GM10266 (cell line): ENCODE measurements around the gene NPBWR2.

Experiments used
- DNase-seq: peaks from one replicate; pipeline ENCODE4 v3.0.0; 2012; ENCODE audit errors: extremely low spot score
- TF ChIP-seq, protein P1 (sequence below): IDR thresholded peaks from 2 replicates; pipeline ENCODE4 v1.5.1; 2012; ENCODE audit warnings: mild to moderate bottlenecking, low read depth; ENCODE audit not compliant: control insufficient read depth, insufficient read depth; ENCODE audit errors: missing control alignments

The NPBWR2 gene

DNA sequence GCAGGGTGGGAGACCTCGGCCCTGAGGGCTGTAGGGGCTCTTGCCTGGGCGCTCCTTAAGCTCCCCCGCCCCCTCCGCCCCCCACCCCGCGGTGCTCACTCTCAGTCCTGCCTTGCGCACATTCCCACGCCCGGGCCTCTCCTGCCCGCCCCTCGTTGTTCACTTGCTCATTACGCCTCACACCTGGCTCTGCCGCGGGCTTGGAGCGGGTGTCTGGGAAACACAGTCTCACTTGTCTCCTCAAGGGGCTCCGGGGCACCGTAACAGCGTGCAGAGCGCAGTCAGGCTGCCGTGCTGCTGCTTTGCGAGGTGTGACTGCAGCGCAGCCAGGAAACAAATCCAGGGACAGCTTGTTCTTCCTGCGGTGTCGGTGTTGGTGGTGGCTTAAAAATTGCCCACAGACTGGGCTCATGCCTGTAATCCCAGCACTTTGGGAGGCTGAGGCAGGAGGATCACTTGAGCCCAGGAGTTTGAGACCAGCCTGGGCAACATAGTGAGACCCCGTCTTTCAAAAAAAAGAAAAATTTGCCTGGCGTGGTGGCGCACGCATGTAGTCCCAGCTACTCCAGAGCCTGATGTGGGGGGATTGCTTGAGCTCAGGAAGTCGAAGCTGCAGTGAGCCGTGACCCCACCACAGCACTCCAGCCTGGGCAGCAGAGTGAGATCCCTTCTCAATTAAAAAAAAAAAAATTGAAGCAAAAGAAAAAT, 4.6 kb downstream of the NPBWR2 start:
- DNase-seq = no peak
- TF ChIP-seq, protein P1, sequence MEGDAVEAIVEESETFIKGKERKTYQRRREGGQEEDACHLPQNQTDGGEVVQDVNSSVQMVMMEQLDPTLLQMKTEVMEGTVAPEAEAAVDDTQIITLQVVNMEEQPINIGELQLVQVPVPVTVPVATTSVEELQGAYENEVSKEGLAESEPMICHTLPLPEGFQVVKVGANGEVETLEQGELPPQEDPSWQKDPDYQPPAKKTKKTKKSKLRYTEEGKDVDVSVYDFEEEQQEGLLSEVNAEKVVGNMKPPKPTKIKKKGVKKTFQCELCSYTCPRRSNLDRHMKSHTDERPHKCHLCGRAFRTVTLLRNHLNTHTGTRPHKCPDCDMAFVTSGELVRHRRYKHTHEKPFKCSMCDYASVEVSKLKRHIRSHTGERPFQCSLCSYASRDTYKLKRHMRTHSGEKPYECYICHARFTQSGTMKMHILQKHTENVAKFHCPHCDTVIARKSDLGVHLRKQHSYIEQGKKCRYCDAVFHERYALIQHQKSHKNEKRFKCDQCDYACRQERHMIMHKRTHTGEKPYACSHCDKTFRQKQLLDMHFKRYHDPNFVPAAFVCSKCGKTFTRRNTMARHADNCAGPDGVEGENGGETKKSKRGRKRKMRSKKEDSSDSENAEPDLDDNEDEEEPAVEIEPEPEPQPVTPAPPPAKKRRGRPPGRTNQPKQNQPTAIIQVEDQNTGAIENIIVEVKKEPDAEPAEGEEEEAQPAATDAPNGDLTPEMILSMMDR = no peak

DNA sequence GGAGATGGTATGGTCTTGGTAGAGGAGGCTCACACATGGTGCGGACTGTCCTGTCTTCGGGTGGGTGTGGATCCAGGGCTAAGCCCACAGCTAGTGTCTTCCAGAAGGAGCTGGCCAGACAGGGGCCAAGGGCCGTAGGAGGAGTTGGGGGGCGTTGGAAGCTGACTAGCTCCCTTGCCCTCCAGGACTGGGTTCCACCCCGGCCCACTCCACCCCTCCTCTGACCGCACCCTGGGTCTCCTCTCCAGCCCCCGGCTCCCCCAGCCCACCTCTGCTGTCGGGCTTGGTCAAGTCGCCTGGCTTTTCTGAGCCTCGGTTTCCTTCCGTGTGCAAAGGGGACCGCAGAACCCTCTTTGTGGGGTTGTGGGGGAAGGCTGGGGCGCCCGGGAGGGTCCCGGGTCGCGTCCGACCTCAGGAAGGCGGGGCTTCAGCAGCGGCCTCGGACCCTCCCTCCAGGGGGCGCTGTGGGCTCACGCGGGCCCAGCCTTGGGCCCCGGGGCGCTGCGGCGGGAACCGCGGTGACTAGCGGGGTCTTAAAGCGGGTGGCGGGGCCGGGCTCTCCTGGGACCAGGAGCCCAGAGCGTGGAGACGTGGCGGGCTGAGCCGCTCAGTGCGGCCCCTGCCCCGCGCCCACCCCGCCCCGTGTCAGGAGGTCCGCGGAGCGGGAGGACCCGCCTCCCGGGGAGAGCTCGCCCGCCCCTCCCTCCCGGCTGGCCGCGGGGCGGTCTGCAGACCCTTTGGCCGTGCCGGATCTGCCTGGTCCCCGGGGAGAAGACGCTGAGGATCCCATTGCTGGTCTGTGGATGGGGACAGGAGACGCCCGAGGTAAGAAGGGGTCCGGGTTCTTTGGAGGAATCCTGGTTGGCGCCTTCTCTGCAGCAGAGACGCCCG, 5.4 kb downstream of the NPBWR2 start:
- peak; percentile 86 for DNase-seq

DNA sequence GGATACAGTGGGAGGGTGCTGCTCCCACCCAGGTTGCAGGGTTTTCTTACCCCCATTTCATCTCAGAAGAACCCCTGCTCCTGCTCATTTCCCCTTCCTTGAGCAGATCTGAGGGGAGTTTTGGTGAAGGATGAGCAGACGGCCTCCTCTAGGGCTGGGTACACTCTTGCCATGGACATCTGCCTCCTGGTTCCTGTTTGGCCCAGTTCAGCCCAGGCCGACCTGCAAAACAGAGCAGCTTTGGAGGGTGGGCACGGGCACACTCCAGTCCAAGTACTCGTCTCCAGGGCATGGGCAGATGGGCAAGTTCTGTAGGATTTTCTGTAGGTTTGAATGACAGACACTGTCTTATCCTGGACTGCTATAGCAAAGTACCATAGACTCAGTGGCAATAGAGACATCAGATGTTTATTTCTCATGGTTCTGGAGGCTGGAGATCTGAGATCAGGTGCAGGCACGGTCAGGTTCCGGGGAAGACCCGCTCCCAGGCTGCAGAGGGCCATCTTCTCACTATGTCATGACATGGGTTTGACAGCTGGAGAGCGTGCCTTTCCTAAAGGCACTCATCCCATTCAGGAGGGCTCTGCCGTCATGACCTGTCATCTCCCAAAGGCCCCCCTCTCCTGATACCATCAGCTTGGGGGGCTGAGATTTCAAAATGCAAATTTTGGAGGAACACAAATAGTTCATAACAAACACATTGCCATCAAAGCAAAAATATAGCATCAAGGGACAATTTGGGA, 6.2 kb downstream of the NPBWR2 start:
- TF ChIP-seq, protein P1 = no peak
- DNase-seq = no peak

More for the DNA sequence above, 5.4 kb downstream of the NPBWR2 start:
- TF ChIP-seq, protein P1 = peak; percentile 70

DNA sequence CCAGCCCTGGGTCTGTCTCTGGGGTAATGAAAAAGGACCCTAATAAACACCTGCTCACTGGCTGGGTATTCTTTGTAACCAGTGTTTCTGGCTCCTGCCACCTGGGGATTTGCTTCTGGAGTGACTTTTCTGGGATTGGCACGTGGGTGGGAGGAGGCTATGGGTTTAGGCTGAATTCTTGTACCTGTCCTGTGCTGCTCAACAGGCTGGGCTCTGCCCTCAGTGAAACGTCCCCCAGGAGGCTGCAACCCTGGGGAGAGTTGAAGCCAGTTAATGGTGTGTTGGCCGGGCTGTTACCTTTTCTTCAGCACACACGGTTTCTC, 6.8 kb downstream of the NPBWR2 start:
- DNase-seq = no peak
- TF ChIP-seq, protein P1 = no peak

DNA sequence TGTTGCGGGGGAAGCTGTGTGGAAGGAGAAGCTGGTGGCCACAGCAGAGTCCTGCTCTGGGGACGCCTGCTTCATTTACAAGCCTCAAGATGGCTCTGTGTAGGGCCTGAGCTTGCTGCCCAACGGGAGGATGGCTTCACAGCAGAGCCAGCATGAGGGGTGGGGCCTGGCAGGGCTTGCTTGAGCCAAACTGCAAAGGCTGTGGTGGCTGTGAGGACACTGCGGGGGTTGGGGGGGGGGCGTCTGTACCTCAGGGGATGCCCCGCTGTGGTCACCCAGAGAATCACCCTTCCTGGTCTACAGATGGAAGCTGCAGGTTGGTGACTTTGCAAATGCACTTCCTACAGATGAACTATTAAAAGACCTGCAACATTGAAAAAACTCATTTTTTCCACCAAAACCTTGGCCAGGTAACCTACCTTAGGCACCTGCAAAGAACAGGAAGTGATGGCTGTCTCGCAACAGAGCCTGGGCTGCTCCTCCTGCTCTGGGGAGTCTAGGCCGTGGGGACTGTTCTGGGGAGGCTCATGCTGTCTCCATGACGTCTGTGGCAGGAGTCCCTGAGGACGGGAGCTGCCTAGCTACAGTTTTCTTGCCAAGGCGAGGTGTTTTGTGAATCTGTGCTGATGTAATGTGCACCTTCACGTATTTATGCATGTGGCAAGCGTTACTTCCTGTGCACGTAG, 7.3 kb downstream of the NPBWR2 start:
- peak; percentile 69 for DNase-seq
- TF ChIP-seq, protein P1 = no peak

DNA sequence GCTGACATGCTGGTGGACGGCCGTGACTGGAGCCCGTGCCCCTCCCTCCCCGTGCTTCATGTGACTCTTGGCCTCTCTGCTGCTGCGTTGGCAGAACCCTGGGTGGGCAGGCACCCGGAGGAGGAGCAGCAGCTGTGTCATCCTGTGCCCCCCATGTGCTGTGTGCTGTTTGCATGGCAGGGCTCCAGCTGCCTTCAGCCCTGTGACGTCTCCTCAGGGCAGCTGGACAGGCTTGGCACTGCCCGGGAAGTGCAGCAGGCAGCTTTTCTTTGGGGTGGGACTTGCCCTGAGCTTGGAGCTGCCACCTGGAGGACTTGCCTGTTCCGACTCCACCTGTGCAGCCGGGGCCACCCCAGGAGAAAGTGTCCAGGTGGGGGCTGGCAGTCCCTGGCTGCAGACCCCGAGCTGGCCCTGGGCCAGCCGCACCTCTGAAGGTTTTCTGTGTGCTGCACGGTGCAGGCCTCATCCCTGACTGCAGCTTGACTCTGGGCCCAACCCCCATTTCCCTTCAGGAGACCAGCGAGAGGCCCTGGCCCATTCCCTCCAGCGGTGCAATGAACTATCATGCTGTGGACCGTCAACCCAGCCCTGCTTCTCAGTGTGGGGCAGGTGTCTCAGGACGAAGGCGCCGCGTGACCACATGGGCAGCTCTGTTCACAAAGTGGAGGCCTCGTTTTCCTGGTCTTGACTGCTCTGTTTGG, 8.1 kb downstream of the NPBWR2 start:
- TF ChIP-seq, protein P1 = no peak

More for the DNA sequence above, 8.1 kb downstream of the NPBWR2 start:
- no peak for DNase-seq
